Neural crest cell (in vitro differentiated cells): ENCODE data around the gene PTPN13. TPM values are rescaled to one million over a fixed set of nuclear protein-coding genes. Genes with fewer than 3 reads are reported as not detected.

Experiments used
- DNase-seq: peaks from one replicate; pipeline ENCODE4 v3.0.0; 2021; ENCODE audit warnings: low read depth, mixed read lengths, low spot score
- H3K27ac Mint-ChIP-seq: one replicate; pipeline ENCODE4 v1.8.0; 2021; ENCODE audit warnings: mild to moderate bottlenecking, mixed read lengths; ENCODE audit not compliant: unreplicated experiment
- H3K27me3 Mint-ChIP-seq: 2 replicates; pipeline ENCODE4 v1.8.0; 2021; ENCODE audit warnings: low read depth, mild to moderate bottlenecking, mixed read lengths
- H3K36me3 Mint-ChIP-seq: 2 replicates; pipeline ENCODE4 v1.8.0; 2021; ENCODE audit warnings: low read depth, mild to moderate bottlenecking, mixed read lengths
- H3K4me1 Mint-ChIP-seq: 2 replicates; pipeline ENCODE4 v1.8.0; 2021; ENCODE audit warnings: mixed read lengths
- H3K4me3 Mint-ChIP-seq: one replicate; pipeline ENCODE4 v1.8.0; 2021; ENCODE audit warnings: mild to moderate bottlenecking, mixed read lengths
- H3K9me3 Mint-ChIP-seq: 2 replicates; pipeline ENCODE4 v1.8.0; 2021; ENCODE audit warnings: mixed read lengths
- total RNA-seq: library from RNA; stranded (reverse); gene quantifications from 2 replicates; pipeline ENCODE4 v1.2.1, GENCODE V29; 2021
- TF ChIP-seq, protein P1 (sequence below): fragments of 200-600 bp; sonication (generic); conservative IDR thresholded peaks from 2 replicates; pipeline ENCODE4 v1.5.0; 2021; ENCODE audit warnings: antibody characterized with exemption, mild to moderate bottlenecking

The PTPN13 gene
- total RNA-seq, 1 donor from 2014 or later = 65.6 TPM

DNA sequence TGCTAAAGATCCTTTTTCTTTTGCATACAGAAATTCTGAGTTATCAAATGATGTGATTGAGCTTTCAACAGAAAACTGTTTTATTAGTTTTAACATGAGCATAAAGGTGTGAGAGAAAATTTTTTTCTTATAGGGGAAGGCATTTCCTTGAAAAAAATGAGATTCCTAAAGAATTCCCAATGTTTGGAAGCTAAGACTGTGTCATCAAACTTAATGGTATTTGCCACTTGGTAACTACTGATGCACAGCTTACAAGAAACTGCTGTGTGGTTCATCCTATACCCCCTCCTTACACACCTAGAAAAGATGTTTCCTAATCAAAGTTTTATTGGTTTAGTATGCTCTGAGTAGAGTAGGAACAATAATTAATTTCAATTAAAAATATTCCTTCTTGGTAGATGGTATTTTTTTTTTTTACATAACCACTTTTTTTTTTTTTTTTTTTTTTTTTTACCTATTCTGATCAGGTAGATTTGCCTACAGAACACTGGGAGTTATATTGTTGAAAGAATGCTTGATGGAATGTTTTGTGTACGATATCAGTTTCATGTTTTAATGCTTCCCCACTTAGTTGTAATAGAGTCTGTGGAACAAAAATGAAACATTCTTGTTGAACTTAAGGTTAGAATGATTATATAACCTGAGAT is 6.0 kb downstream of the PTPN13 start:
- TF ChIP-seq, protein P1, sequence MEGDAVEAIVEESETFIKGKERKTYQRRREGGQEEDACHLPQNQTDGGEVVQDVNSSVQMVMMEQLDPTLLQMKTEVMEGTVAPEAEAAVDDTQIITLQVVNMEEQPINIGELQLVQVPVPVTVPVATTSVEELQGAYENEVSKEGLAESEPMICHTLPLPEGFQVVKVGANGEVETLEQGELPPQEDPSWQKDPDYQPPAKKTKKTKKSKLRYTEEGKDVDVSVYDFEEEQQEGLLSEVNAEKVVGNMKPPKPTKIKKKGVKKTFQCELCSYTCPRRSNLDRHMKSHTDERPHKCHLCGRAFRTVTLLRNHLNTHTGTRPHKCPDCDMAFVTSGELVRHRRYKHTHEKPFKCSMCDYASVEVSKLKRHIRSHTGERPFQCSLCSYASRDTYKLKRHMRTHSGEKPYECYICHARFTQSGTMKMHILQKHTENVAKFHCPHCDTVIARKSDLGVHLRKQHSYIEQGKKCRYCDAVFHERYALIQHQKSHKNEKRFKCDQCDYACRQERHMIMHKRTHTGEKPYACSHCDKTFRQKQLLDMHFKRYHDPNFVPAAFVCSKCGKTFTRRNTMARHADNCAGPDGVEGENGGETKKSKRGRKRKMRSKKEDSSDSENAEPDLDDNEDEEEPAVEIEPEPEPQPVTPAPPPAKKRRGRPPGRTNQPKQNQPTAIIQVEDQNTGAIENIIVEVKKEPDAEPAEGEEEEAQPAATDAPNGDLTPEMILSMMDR = no peak
- H3K4me3 Mint-ChIP-seq = no peak overlapping the region
- no peaks in the 10 kb centered on the region for H3K27me3 Mint-ChIP-seq
- no peaks in the 10 kb centered on the region for H3K9me3 Mint-ChIP-seq
- peaks cover 37% of the 10 kb centered on the region for H3K4me1 Mint-ChIP-seq
- no peak for DNase-seq
- no peaks in the 10 kb centered on the region for H3K36me3 Mint-ChIP-seq
- H3K27ac Mint-ChIP-seq = no peak overlapping the region

DNA sequence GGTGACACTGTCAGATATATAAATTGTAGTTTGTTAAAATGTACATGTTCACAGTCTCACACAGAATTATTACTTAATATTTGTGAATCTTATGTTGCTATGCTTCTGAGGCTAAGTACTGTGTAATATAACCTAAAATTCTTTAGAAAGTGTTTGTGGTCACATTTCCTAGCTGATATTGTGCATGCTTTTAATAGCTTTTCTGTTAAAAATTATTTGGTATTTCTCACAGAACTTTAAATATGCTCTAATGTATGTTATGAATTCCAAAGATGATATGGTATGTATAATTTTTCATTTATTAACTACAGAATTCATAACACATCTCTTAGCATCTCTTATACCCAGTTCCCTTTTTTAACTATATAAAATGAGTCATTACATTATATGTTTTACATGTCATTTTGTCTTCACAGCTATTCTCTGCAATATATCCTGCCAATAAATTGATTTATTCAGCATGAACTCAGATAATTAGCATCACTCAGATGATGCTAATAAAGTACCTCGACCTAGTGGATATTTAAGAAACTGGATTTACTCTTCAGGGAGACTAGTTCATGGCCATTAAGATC is 9.3 kb downstream of the PTPN13 start:
- Mint-ChIP-seq H3K27me3 (no peaks in the 10 kb centered on the region), H3K4me3 (no peak overlapping the region), H3K4me1 (peaks cover 25% of the 10 kb centered on the region), H3K9me3 (no peaks in the 10 kb centered on the region), H3K27ac (no peak overlapping the region), H3K36me3 (no peaks in the 10 kb centered on the region)
- TF ChIP-seq, protein P1 = no peak
- no peak for DNase-seq

DNA sequence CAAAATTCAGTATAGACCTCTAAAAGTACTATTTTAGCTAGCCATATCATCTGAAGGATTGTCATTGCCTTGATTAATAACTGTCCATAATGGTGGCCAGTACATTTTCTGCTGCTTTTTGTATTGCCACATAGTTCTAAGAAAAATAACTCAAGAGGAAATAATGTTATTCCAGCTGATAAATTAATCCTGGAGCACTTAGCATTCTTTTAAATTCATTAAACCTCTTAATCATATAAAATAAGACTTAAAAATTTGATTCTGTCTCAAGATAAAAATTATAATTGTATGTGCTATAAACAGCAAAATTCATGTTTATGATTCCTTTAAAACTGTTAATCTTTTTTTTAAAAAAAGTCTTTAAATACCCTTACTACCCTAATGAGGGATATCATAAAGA is 12.7 kb downstream of the PTPN13 start:
- Mint-ChIP-seq H3K4me1 (peaks cover 46% of the 10 kb centered on the region), H3K9me3 (no peaks in the 10 kb centered on the region), H3K27ac (no peak overlapping the region), H3K27me3 (no peaks in the 10 kb centered on the region), H3K4me3 (no peak overlapping the region), H3K36me3 (no peaks in the 10 kb centered on the region)
- no peak for DNase-seq
- TF ChIP-seq, protein P1 = no peak

DNA sequence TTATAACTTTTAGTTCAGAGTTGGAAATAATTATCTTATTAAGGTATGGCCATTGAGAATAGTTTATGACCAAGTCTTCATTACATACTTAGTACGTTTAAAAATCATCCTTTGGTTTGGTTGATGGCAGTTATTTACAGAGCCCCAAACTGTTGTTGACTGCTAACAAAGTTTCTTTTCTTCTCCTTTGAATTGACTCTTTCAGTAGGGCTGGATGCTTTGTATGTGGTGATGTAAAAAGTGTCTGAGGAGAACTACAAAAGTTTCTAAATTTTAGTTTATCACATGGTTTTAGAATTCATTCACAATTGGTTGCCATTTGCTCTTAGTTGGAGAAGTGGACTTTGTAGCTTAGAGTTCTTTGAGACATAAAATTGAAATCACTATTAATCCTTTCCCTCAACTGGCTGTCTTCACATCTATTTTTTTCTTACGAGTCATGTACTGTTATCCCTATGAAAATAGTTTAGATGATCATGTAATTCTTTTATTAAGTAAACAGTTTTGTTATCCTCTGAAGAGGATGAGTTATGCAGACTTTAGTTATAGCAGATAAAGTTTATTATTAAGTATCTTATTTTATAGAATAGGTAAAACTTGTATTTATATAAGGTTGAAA is 14.8 kb downstream of the PTPN13 start:
- Mint-ChIP-seq H3K9me3 (peaks cover 3% of the 10 kb centered on the region), H3K27me3 (no peaks in the 10 kb centered on the region), H3K27ac (peak overlapping the region; percentile 77), H3K36me3 (no peaks in the 10 kb centered on the region), H3K4me3 (no peak overlapping the region), H3K4me1 (peaks cover 61% of the 10 kb centered on the region)
- TF ChIP-seq, protein P1 = no peak
- DNase-seq = no peak

DNA sequence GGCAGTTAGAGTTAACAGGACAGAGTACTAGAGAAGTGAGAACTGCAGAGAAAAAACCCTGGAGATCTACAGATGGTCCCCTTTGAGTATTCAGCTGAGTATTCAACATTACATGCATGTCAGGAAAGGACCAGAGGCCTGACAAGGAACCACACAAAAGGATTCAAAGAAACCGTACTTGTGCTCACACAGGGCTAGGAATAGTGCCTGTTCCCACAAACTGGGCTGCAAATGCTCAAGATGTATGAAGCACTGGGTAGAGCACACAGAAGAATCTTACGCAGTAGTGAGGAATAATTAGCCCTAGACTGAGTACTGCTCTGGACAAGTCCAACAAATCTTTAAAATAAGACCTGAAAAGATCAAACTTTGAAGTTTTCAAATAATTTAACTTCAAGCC is 17.6 kb downstream of the PTPN13 start:
- Mint-ChIP-seq H3K9me3 (peaks cover 6% of the 10 kb centered on the region), H3K27me3 (no peaks in the 10 kb centered on the region), H3K4me1 (peaks cover 55% of the 10 kb centered on the region), H3K36me3 (peaks cover 2% of the 10 kb centered on the region), H3K27ac (peak overlapping the region; percentile 45), H3K4me3 (no peak overlapping the region)
- TF ChIP-seq, protein P1 = no peak
- DNase-seq = no peak
